HEK293 (cell line): ENCODE measurements around the gene DCC.

Source experiments
- CTCF ChIA-PET: fragments of 350-600 bp; formaldehyde crosslinking; extraction: SDS; loops from one replicate; lab custom pipeline; 2021; ENCODE audit warnings: antibody characterized with exemption; lab: Yijun Ruan, JAX
- POLR2A ChIA-PET: fragments of 300-600 bp; formaldehyde crosslinking; extraction: SDS; loops from one replicate; lab custom pipeline; 2020; ENCODE audit warnings: antibody characterized with exemption, inconsistent platforms; lab: Yijun Ruan, JAX
- H3K27ac ChIP-seq: fragments of 200-500 bp; sonication (Bioruptor generic); 2 replicates; pipeline ENCODE4 v1.5.1; 2014; ENCODE audit warnings: low read depth, low read length, control low read depth, inconsistent platforms; ENCODE audit errors: extremely low read depth
- H3K36me3 ChIP-seq, 2 experiments: fragments of 200-500 bp in 1 of 2; sonication (Bioruptor generic) in 1 of 2; 1 replicate in 1 of 2; 2 replicates in 1 of 2; pipeline ENCODE4 v1.5.1; 2014 to 2017; ENCODE audit warnings: inconsistent platforms in 2 of 2, low read length in 2 of 2; ENCODE audit not compliant: control insufficient read depth in 2 of 2, insufficient read depth in 1 of 2
- H3K4me1 ChIP-seq: fragments of 200-500 bp; sonication (Bioruptor generic); 2 replicates; pipeline ENCODE4 v1.5.1; 2014; ENCODE audit warnings: mild to moderate bottlenecking, low read length, inconsistent platforms; ENCODE audit not compliant: control insufficient read depth, insufficient read depth
- H3K4me3 ChIP-seq: 2 replicates; pipeline ENCODE4 v1.5.1; 2011; ENCODE audit warnings: low read depth, mild to moderate bottlenecking, control low read depth, low read length, moderate library complexity
- H3K9me3 ChIP-seq: fragments of 200-500 bp; sonication (Bioruptor generic); 2 replicates; pipeline ENCODE4 v1.5.1; 2014; ENCODE audit warnings: low read depth, low read length, inconsistent platforms; ENCODE audit not compliant: control insufficient read depth, insufficient read depth
- BCL11B ChIP-seq: fragments of 450-650 bp; formaldehyde crosslinking; IDR thresholded peaks from 2 replicates; pipeline ENCODE4 v1.5.1; 2016; ENCODE audit warnings: low read depth, missing biosample characterization, missing genetic modification characterization
- GLI2 ChIP-seq: fragments of 450-650 bp; formaldehyde crosslinking; IDR thresholded peaks from 2 replicates; pipeline ENCODE4; 2017; ENCODE audit warnings: missing biosample characterization, missing genetic modification characterization, low read depth, borderline replicate concordance
- GLIS1 ChIP-seq: fragments of 450-650 bp; formaldehyde crosslinking; IDR thresholded peaks from 2 replicates; pipeline ENCODE4 v1.5.1; 2016; ENCODE audit warnings: missing biosample characterization, missing genetic modification characterization
- HOXA7 ChIP-seq: sonication (generic); formaldehyde crosslinking; IDR thresholded peaks from 2 replicates; pipeline ENCODE4 v1.8.1; 2022; ENCODE audit warnings: missing genetic modification reagents, borderline replicate concordance
- MYNN ChIP-seq: fragments of 450-650 bp; formaldehyde crosslinking; IDR thresholded peaks from 2 replicates; pipeline ENCODE4 v1.5.1; 2016; ENCODE audit warnings: missing biosample characterization, missing genetic modification characterization, borderline replicate concordance
- SETDB1 ChIP-seq: IDR thresholded peaks from one replicate; pipeline ENCODE4 v1.6.1; 2017; ENCODE audit warnings: mild to moderate bottlenecking, low read length, moderate library complexity, mixed read lengths; ENCODE audit not compliant: insufficient read length
- SP2 ChIP-seq: fragments of 450-650 bp; formaldehyde crosslinking; IDR thresholded peaks from 2 replicates; pipeline ENCODE4 v1.5.1; 2016; ENCODE audit warnings: missing biosample characterization, missing genetic modification characterization
- SP3 ChIP-seq: fragments of 450-650 bp; formaldehyde crosslinking; IDR thresholded peaks from 2 replicates; pipeline ENCODE4 v1.5.1; 2016; ENCODE audit warnings: missing biosample characterization, missing genetic modification characterization
- TRIM28 ChIP-seq: IDR thresholded peaks from 2 replicates; pipeline ENCODE4 v1.6.1; 2011; ENCODE audit warnings: low read length, control low read depth, borderline replicate concordance
- ZBTB10 ChIP-seq: fragments of 450-650 bp; formaldehyde crosslinking; IDR thresholded peaks from 2 replicates; pipeline ENCODE4 v1.5.1; 2016; ENCODE audit warnings: missing biosample characterization, missing genetic modification characterization
- ZBTB8A ChIP-seq: fragments of 450-650 bp; formaldehyde crosslinking; IDR thresholded peaks from 2 replicates; pipeline ENCODE4 v1.5.1; 2016; ENCODE audit warnings: missing biosample characterization, missing genetic modification characterization
- ZNF114 ChIP-seq: fragments of 450-650 bp; formaldehyde crosslinking; IDR thresholded peaks from 2 replicates; pipeline ENCODE4 v1.5.0; 2017; ENCODE audit warnings: missing biosample characterization, missing genetic modification characterization
- ZNF132 ChIP-seq: fragments of 450-650 bp; formaldehyde crosslinking; IDR thresholded peaks from 2 replicates; pipeline ENCODE4 v1.5.1; 2017; ENCODE audit warnings: missing biosample characterization, missing genetic modification characterization, borderline replicate concordance
- ZNF138 ChIP-seq: fragments of 450-650 bp; formaldehyde crosslinking; IDR thresholded peaks from 2 replicates; pipeline ENCODE4 v1.5.1; 2016; ENCODE audit warnings: missing biosample characterization, missing genetic modification characterization, borderline replicate concordance
- ZNF140 ChIP-seq: fragments of 450-650 bp; formaldehyde crosslinking; IDR thresholded peaks from 2 replicates; pipeline ENCODE4 v1.5.1; 2016; ENCODE audit warnings: missing biosample characterization, missing genetic modification characterization
- ZNF16 ChIP-seq: fragments of 450-650 bp; formaldehyde crosslinking; IDR thresholded peaks from 2 replicates; pipeline ENCODE4 v1.5.1; 2016; ENCODE audit warnings: low read depth, missing biosample characterization, missing genetic modification characterization
- ZNF221 ChIP-seq: fragments of 450-650 bp; formaldehyde crosslinking; IDR thresholded peaks from 2 replicates; pipeline ENCODE4 v1.5.1; 2017; ENCODE audit warnings: missing biosample characterization, missing genetic modification characterization, borderline replicate concordance
- ZNF223 ChIP-seq: fragments of 450-650 bp; formaldehyde crosslinking; IDR thresholded peaks from 2 replicates; pipeline ENCODE4 v1.5.1; 2016; ENCODE audit warnings: missing biosample characterization, missing genetic modification characterization
- ZNF324 ChIP-seq: fragments of 450-650 bp; formaldehyde crosslinking; IDR thresholded peaks from 2 replicates; pipeline ENCODE4 v1.5.1; 2016; ENCODE audit warnings: missing biosample characterization, missing genetic modification characterization
- ZNF391 ChIP-seq: fragments of 450-650 bp; formaldehyde crosslinking; IDR thresholded peaks from 2 replicates; pipeline ENCODE4 v1.5.1; 2016; ENCODE audit warnings: low read depth, missing biosample characterization, missing genetic modification characterization, borderline replicate concordance
- ZNF394 ChIP-seq: fragments of 450-650 bp; formaldehyde crosslinking; IDR thresholded peaks from 2 replicates; pipeline ENCODE4 v1.5.1; 2016; ENCODE audit warnings: missing biosample characterization, missing genetic modification characterization, mild to moderate bottlenecking, moderate library complexity, borderline replicate concordance
- ZNF449 ChIP-seq: fragments of 450-650 bp; formaldehyde crosslinking; IDR thresholded peaks from 2 replicates; pipeline ENCODE4 v1.5.1; 2017; ENCODE audit warnings: missing biosample characterization, mild to moderate bottlenecking, missing genetic modification characterization, moderate library complexity
- ZNF548 ChIP-seq: fragments of 450-650 bp; formaldehyde crosslinking; IDR thresholded peaks from 2 replicates; pipeline ENCODE4 v1.5.1; 2016; ENCODE audit warnings: missing biosample characterization, missing genetic modification characterization
- ZNF549 ChIP-seq: fragments of 450-650 bp; IDR thresholded peaks from 2 replicates; pipeline ENCODE4 v1.5.1; 2018; ENCODE audit warnings: missing biosample characterization, missing genetic modification characterization, mild to moderate bottlenecking, inconsistent platforms, moderate library complexity
- ZNF596 ChIP-seq: fragments of 450-650 bp; IDR thresholded peaks from 2 replicates; pipeline ENCODE4 v1.5.0; 2018; ENCODE audit warnings: missing biosample characterization, mild to moderate bottlenecking, missing genetic modification characterization, moderate library complexity
- ZNF623 ChIP-seq: fragments of 450-650 bp; formaldehyde crosslinking; IDR thresholded peaks from 2 replicates; pipeline ENCODE4 v1.5.1; 2016; ENCODE audit warnings: missing biosample characterization, missing genetic modification characterization
- ZNF626 ChIP-seq: fragments of 450-650 bp; sonication (Bioruptor Pico); formaldehyde crosslinking; IDR thresholded peaks from 2 replicates; pipeline ENCODE4 v1.5.1; 2018; ENCODE audit warnings: missing biosample characterization, missing genetic modification characterization, inconsistent platforms
- ZNF629 ChIP-seq: fragments of 450-650 bp; formaldehyde crosslinking; IDR thresholded peaks from 2 replicates; pipeline ENCODE4 v1.5.1; 2017; ENCODE audit warnings: missing biosample characterization, missing genetic modification characterization
- ZNF677 ChIP-seq: fragments of 450-650 bp; IDR thresholded peaks from 2 replicates; pipeline ENCODE4 v1.5.0; 2018; ENCODE audit warnings: missing biosample characterization, mild to moderate bottlenecking, missing genetic modification characterization, moderate library complexity
- ZNF701 ChIP-seq: fragments of 450-650 bp; formaldehyde crosslinking; IDR thresholded peaks from 2 replicates; pipeline ENCODE4 v1.5.1; 2016; ENCODE audit warnings: missing biosample characterization, missing genetic modification characterization
- ZNF704 ChIP-seq: fragments of 450-650 bp; formaldehyde crosslinking; IDR thresholded peaks from 2 replicates; pipeline ENCODE4 v1.5.1; 2016; ENCODE audit warnings: missing biosample characterization, missing genetic modification characterization
- ZNF707 ChIP-seq: fragments of 450-650 bp; formaldehyde crosslinking; IDR thresholded peaks from 2 replicates; pipeline ENCODE4 v1.5.1; 2016; ENCODE audit warnings: missing biosample characterization, missing genetic modification characterization
- ZNF792 ChIP-seq: fragments of 450-650 bp; formaldehyde crosslinking; IDR thresholded peaks from 2 replicates; pipeline ENCODE4 v1.5.1; 2016; ENCODE audit warnings: missing biosample characterization, missing genetic modification characterization
- ZNF830 ChIP-seq: fragments of 450-650 bp; IDR thresholded peaks from 2 replicates; pipeline ENCODE4 v1.5.0; 2018; ENCODE audit warnings: missing biosample characterization, missing genetic modification characterization, low read depth, mild to moderate bottlenecking, moderate library complexity

DCC gene

GRCh38 chr18:52475325-52475724 lies 135.3 kb downstream of the DCC start (continued):
- TF ChIP-seq ZBTB10 (tag by site-specific recombination) (no peak), ZNF830 (tag by site-specific recombination) (no peak), SETDB1 (no peak), ZNF792 (no peak), ZNF626 (tag by site-specific recombination) (no peak)

- H3K4me3 ChIP-seq = no peak overlapping the region
- CTCF ChIA-PET = no interaction called here
- POLR2A ChIA-PET = no interaction called here
Observed at GRCh38 chr18:52481116-52481515, 141.1 kb downstream of the DCC start.

GRCh38 chr18:52484977-52485376 lies 145.0 kb downstream of the DCC start:
- Histone ChIP-seq H3K36me3 (no peaks in the 10 kb centered on the region), H3K4me1 (no peaks in the 10 kb centered on the region), H3K9me3 (no peaks in the 10 kb centered on the region), H3K27ac (no peak overlapping the region), H3K4me3 (no peak overlapping the region)
- ChIA-PET POLR2A (no interaction called here), CTCF (no interaction called here)
- no peak for TF ChIP-seq ZNF549
- no peak for TF ChIP-seq SETDB1
- no peak for TF ChIP-seq ZNF629 (tag by site-specific recombination)
- TF ChIP-seq TRIM28 = no peak
- no peak for TF ChIP-seq ZNF324 (tag by site-specific recombination)
- TF ChIP-seq HOXA7 (CRISPR knock-in tag) = no peak
- TF ChIP-seq ZNF223 (tag by site-specific recombination) = no peak
- no peak for TF ChIP-seq ZNF16 (tag by site-specific recombination)
- TF ChIP-seq ZBTB8A = no peak
- TF ChIP-seq ZNF707 (tag by site-specific recombination) = no peak
- TF ChIP-seq ZNF596 (tag by site-specific recombination) = no peak
- no peak for TF ChIP-seq ZNF623 (tag by site-specific recombination)
- TF ChIP-seq ZNF138 (tag by site-specific recombination) = no peak
- no peak for TF ChIP-seq BCL11B (tag by site-specific recombination)
- no peak for TF ChIP-seq ZNF677 (tag by site-specific recombination)
- TF ChIP-seq ZNF704 (tag by site-specific recombination) = no peak
- TF ChIP-seq ZNF391 (tag by site-specific recombination) = no peak
- no peak for TF ChIP-seq SP2 (tag by site-specific recombination)
- TF ChIP-seq SP3 = no peak

More at GRCh38 chr18:52481116-52481515, 141.1 kb downstream of the DCC start:
- no peaks in the 10 kb centered on the region for H3K4me1 ChIP-seq
- no peaks in the 10 kb centered on the region for H3K9me3 ChIP-seq
- no peak for TF ChIP-seq MYNN
- TF ChIP-seq ZNF138 (tag by site-specific recombination) = no peak
- TF ChIP-seq ZNF114 = no peak
- TF ChIP-seq GLI2 (tag by site-specific recombination) = no peak
- TF ChIP-seq ZNF701 (tag by site-specific recombination) = no peak
- TF ChIP-seq ZNF449 (tag by site-specific recombination) = no peak
- TF ChIP-seq ZNF132 (tag by site-specific recombination) = no peak
- no peak for TF ChIP-seq ZNF394
- TF ChIP-seq GLIS1 (tag by site-specific recombination) = no peak
- TF ChIP-seq ZNF140 = no peak
- TF ChIP-seq ZNF221 (tag by site-specific recombination) = no peak
- TF ChIP-seq ZNF548 = no peak
- no peaks in the 10 kb centered on the region for H3K36me3 ChIP-seq
- no peak overlapping the region for H3K27ac ChIP-seq
